Measurements from ENCODE around the gene MAST3.

DNA sequence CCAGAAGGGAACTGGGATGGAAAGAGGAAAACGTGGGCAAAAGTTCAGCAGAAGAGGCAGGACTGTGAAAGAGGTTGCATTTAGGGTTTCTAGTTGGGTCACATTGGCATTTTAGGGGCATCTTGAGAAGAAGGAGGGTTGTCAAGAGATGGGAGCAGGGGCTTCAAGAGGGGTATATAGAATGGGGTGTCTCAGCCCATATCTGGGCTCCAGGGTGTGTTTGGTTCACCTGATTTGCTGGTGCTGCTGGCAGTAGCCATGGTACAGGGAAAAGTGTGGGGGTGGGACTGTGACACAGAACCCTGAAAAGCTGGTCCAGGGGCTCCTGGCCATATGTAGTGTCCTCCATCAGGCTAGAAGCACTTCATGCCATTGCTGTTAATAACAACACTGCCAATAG is 22.5 kb downstream of the MAST3 start:
- TF ChIP-seq CTCF (conservative IDR thresholded peaks at IDR 0.05; ENCODE audit: low read length) (no peak), EZH2phosphoT487 (IDR thresholded peaks at IDR 0.05; ENCODE audit: borderline replicate concordance) (no peak)
